ENCODE data around the gene HNF1B.
"Not testable (repeated sequence)": the region's sequence is repeated elsewhere in the genome, so short reads cannot be mapped to it uniquely, and the experiment has no call there.

HNF1B gene

DNA sequence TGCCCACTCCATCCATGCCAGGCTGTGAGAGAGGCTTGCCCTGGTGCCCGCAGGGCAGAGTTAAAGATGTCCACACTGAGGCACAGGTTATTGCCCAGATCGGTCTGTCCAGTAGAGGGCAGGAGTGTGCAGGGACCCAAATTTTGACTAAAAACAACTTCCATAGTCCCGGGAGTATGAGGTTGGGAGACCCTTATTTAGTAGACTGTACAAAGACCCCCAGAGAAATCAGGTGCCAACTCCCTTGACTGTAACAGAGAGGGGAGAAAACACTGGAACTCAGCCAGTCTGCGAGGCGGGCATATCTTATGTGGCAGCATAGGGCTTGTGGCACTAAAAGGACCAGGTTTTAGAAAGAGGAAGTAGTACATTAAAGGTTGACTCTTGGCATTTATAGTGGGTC lies 43.4 kb downstream of the HNF1B start:
- DNase-seq (ENCODE audit: low spot score): peak; percentile 27

- DNase-seq (ENCODE audit: low spot score): no peak
These were observed 44.0 kb downstream of the HNF1B start for GRCh38 chr17:37700881-37701280.

DNA sequence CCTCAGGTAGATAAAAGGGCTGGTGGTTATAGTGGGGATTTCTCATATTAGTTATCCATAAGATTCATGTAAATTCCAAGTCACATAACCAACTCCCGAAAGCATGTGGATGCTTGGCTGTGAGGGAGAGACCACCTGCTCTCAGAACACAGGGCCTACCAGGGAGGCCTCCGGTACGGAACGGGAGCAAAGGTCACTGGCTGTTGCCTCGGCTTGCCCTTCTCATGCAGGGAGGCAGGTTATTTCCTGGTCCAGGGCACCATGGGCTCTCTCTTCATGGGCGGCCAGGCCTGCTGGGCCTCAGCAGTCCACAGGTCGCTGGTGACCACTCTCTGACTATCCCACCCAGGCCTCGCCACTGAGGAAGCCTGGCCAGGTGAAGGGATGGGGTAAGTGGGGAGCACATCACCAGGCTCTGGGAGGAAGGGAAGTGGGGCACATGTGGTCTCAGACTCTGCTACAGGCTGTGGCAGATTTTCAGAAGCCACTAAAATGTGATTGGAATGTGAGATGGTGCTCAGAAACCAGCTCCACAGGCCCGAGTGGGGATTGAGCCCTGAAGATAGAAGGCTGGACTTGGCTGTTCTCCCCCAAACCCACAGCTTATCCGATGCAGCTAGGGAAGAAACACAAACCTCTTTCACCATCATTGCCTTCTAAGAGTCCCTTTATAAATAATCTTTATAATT lies 45.4 kb downstream of the HNF1B start:
- no peak for DNase-seq (ENCODE audit: low spot score)

GRCh38 chr17:37698911-37699255 lies 46.0 kb downstream of the HNF1B start:
- no peak for DNase-seq (ENCODE audit: low spot score)

- no peak for DNase-seq (ENCODE audit: low spot score)
These were observed 46.5 kb downstream of the HNF1B start for GRCh38 chr17:37698132-37698910.

DNA sequence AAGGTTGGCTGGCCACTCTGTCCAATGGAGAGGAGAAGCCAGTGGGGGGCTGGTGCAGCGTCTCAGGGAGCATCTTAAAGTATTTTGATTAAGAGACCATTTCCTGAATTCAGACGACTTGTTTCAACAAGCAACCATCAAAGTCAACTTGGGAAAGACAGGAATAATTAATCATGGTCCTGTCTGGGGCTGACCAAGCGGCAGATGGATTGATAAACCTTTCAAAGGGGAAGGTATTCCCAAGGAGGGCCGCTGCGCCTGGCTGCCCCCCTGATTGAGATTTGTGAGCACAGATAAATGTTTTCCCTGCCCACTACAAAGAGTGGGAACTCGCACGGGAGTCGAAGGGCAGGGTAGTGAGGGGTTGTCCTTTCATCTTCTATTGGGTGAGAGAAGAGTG lies 47.5 kb downstream of the HNF1B start:
- DNase-seq (ENCODE audit: low spot score): no peak

DNA sequence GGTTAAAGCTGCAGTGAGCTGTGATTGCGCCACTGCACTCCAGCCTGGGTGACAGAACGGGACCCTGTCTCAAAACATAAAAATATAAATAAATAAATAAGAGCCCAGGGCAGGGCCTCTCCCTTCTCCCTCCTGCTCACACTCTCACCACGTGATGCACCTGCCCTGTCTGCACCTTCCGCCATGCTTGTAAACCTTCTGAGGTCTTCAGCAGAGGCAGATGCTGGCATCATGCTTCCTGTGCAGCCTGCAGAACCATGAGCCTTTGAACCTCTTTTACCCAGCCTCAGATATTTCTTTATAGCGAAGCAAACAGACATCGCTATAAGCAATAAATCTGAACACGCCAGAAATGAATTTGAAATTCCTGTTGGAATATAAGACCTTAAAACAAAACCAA lies 48.5 kb downstream of the HNF1B start:
- DNase-seq (ENCODE audit: low spot score): no peak

DNA sequence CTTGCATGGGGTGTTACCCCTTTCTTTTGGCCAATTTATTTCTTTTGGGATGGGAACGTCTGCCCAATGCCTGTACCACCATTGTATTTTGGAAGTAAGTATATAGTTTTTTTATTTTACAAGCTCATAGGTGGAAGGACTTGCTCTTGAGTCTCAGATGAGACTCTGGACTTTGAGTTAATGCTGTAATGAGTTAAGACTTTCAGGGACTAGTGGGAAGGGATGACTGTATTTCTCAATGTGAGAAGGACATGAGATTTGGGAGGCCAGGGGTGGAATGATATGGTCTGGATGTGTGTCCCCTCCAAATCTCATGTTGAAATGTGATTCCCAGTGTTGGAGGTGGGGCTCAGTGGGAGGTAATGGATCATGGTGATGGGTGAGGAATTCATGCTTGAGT lies 49.1 kb downstream of the HNF1B start:
- no peak for DNase-seq (ENCODE audit: low spot score)

DNA sequence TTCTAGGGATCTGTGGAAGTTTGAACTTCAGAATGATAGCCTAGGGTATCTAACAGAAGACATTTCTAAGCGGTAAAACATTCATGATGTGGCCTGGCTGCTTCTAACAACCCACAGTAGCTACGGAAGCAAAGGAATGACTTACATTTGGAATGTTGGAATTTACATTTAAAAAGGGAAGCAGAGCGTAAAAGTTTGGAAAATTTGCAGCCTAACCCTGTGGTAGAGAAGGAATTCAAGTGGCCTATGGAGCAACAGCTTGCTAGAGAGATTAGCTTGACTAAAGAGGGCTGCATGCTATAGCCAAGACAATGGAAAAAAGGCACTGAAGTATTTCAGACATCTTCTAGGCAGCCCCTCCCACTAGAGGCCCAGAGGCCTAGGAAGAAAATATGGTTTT lies 50.1 kb downstream of the HNF1B start:
- no peak for DNase-seq (ENCODE audit: low spot score)

GRCh38 chr17:37693328-37693727 lies 51.5 kb downstream of the HNF1B start:
- no peak for DNase-seq (ENCODE audit: low spot score)

DNA sequence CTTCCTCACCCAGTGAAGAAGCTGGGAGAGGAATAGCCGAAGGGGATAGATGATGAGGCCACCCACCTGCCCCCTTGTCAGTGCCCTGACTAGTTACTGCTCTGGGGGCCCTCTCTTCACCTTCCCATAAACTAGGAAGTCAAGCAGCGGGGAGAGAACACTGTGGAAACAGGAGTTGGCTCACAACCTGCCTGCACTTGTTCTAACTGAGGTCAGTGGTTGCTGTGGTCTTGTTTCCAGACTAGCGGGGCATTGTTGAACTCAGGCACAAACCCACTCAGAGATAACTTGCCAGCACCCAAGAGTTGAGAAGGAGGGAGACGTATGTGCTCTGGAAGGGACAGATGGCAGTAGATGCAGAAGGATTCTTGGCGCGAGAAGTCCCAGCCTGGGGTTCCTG lies 53.1 kb downstream of the HNF1B start:
- no peak for DNase-seq (ENCODE audit: low spot score)

- no peak for DNase-seq (ENCODE audit: low spot score)
These were observed 55.5 kb downstream of the HNF1B start for GRCh38 chr17:37689317-37689716.

GRCh38 chr17:37683454-37683984 lies 61.3 kb downstream of the HNF1B start:
- peak; percentile 50 for DNase-seq (ENCODE audit: low spot score)

DNA sequence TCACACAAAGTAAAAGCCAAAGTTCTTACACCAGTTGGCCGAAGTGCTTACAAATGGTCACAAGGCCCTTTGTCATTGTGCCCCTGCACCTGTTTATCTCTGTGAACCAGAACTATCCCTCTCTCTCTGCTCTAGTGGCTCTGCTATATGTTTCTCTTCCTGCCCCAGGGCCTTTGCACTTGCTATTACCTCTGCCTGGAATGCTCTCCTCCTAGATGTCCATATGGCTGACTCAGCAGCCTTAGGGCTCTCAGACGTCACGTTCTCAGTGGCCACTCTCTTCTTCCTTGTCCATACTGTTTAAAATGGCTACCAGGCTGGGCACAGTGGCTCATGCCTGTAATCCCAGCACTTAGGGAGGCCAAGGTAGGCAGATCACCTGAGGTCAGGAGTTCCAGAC lies 62.9 kb downstream of the HNF1B start:
- no peak for DNase-seq (ENCODE audit: low spot score)

DNA sequence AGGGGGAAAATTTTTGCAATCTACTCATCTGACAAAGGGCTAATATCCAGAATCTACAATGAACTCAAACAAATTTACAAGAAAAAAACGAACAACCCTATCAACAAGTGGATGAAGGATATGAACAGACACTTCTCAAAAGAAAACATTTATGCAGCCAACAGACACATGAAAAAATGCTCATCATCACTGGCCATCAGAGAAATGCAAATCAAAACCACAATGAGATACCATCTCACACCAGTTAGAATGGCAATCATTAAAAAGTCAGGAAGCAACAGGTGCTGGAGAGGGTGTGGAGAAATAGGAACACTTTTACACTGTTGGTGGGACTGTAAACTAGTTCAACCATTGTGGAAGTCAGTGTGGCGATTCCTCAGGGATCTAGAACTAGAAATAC lies 64.9 kb downstream of the HNF1B start:
- DNase-seq (ENCODE audit: low spot score): not testable (repeated sequence)

DNA sequence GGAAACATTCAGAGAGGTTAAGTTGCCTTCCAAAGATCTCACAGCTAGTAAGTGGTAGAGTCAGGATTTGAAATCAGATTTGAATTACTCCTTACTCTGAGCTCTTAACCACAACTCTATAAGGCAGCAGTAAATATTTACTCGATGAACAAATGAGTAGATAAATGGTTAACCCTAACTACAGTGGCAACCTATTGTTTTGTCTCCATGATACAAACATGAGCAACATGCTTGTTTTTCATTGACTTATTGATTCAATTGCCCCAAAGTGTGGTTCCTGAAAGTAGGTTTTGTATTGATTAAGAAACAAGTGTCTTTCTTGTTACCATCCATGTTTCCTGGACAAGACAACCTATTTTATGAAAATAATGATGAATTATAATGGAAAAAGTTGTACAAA lies 66.8 kb downstream of the HNF1B start:
- no peak for DNase-seq (ENCODE audit: low spot score)

- DNase-seq (ENCODE audit: low spot score): no peak
These were observed 67.8 kb downstream of the HNF1B start for GRCh38 chr17:37677021-37677420.

GRCh38 chr17:37676115-37676925 lies 68.5 kb downstream of the HNF1B start:
- DNase-seq (ENCODE audit: low spot score): no peak

- no peak for DNase-seq (ENCODE audit: low spot score)
These were observed 70.3 kb downstream of the HNF1B start for GRCh38 chr17:37674511-37674910.

- no peak for DNase-seq (ENCODE audit: low spot score)
These were observed 71.5 kb downstream of the HNF1B start for GRCh38 chr17:37673386-37673785.

- DNase-seq (ENCODE audit: low spot score): no peak
These were observed 72.2 kb downstream of the HNF1B start for GRCh38 chr17:37672548-37673078.

- DNase-seq (ENCODE audit: low spot score): no peak
These were observed 72.9 kb downstream of the HNF1B start for GRCh38 chr17:37671824-37672547.

All from COLO829 (cell line).